ENCODE data around the gene RGS14.
"Not testable (repeated sequence)": the region's sequence is repeated elsewhere in the genome, so short reads cannot be mapped to it uniquely, and the experiment has no call there.

RGS14 gene

DNA sequence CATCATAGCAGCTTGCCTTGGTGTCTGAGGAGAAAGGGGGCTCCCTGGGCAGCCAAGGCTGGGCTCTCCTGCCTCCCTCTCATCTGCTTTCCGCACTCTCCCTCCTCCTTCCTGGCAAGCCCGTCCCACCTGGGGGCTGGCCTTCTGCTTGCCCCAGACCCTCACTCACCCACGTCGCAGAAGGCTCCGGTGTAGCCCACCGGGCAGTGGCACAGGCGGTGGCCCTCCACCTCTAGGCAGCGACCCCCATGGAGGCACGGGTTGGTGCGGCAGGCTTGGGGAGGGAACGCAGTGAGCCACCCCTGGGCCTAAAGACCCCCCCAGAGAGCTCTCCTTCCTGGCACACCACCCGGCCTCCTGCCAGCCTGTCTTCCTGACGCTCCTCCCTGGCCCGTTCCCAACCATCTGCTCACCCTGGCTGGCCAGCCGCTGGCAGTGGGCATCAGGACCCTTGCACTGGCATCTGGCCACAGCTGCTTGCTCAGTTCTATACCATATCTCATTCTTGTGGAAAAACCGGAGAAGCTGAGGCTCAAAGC, 47.0 kb downstream of the RGS14 start:
- no peak for DNase-seq

GRCh38 chr5:177405312-177405711, 47.6 kb downstream of the RGS14 start:
- no peak for DNase-seq

GRCh38 chr5:177405805-177406204, 48.1 kb downstream of the RGS14 start:
- DNase-seq, result no peak

- DNase-seq, result no peak
Measured at GRCh38 chr5:177409043-177409801, 51.5 kb downstream of the RGS14 start, which contains the start of gene F12. Gene F12 (minus strand): TSS chr5:177409564. CDS start chr5:177409527, 37 bp downstream.

DNA sequence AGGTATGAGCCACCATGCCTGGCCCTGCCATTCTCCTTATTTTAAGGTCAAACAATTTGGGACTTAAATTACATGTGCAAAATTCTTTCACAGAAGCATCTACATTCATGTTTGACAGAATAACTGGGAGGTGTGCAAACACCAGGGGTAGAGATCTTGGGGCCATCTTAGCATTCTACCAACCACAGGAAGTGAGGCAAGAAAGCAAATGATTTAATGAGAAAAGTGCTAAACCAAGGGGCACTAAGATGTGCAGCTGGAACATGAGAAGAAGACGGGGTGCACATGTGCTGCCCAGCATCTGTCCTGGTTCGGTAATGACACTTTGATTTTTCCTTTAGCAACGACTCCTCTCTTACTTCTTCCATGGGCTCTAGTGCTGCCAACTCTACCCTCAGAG, 52.9 kb downstream of the RGS14 start:
- DNase-seq, result no peak

DNA sequence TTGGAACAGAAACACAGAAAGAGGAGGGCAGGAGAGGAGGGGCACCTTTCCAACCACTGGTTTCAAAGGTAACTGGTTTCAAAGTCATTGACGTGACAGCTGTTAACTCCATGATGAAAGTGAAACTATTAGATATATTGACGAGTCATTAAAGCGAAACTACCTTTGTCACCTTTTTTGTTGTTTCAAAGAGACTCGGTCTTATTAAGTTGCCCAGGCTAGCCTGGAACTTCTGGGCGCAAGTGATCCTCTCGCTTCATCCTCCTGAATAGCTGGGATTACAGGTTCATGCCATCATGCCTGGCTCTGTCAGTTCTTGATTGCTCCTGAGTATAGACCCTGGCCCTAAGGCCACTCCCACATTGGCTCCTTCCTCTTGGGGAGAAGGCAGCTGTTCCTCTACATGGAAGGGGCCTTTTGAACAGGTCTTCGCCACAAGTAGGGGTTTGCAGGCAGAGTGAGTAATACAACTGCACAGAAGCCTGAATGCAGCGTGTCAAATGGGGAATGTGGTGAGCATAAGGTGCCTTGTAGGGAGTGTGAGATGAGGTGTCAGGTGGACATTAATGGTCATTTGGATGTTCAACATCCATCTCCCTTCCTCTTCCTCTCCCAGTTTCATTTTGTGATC, 55.0 kb downstream of the RGS14 start:
- no peak for DNase-seq

DNA sequence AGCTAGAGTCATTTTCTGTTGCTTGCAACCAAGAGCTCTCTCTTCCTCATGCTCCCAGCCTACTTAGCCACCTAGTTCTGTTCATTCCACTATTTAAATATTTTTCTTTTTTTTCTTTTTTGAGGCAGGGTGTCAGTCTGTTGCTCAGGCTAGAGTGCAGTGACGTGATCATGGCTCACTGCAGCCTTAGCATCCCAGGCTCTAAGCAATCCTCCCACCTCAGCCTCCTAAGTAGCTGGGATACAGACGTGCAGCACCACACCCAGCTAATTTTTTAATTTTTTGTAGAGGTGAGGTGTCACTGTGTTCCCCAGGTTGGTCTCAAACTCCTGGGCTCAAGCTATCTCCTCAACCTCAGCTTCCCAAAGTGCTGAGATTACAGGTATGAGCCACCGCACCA, 56.8 kb downstream of the RGS14 start:
- no peak for DNase-seq

DNA sequence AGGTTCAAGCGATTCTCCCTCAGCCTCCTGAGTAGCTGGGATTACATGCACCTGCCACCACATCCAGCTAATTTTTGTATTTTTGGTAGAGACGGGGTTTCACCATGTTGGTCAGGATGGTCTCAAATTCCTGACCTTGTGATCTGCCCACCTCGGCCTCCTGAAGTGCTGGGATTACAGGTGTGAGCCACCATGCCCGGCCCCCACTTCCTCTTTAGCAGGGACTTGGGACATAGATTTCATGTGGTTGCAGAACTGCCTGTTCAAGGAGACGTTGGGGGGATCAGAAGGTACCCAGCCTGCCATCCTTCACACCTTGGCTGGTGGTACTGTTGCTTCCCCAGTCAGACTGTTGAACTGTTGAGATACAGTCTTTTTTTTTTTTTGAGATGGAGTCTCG, 59.4 kb downstream of the RGS14 start:
- DNase-seq, result not testable (repeated sequence)

GRCh38 chr5:177419046-177419445, 61.3 kb downstream of the RGS14 start:
- no peak for DNase-seq

- not testable (repeated sequence) for DNase-seq
Measured at GRCh38 chr5:177420472-177420871, 62.7 kb downstream of the RGS14 start.

DNA sequence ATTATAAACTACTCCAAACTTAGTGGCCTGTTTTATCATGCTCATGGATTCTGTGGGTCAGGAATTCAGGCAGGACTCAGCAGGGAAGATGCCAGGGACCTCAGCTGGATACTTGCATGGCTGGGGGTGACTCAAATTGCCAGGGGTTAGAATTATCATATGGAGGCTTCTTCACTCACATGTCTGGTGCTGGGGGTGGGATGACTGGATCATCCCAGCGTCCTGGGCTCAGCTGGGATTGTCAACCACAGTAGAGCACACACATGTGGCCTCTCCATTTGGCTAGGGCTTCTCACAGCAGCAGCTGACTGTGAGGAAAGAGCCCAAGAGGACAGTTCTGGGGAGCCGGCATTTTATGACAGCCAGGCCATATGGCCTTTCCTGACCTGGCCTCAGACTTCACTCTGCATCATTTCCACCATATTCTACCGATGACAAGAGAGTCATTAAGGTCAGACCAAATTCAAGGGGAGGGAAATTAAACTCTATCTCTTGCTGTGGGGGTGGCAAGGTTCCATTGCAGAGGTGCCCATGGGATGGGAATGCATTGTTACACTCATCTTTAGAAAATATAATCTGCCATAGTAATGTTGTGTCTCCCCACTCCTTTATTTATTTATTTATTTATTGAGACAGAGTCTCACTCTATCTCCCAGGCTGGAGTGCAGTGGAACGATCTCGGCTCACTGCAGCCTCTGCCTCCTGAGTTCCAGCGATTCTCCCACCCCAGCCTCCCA, 63.5 kb downstream of the RGS14 start:
- no peak for DNase-seq
